ENCODE results near the gene PTPRT.

- TF ChIP-seq CTCF (conservative IDR thresholded peaks at IDR 0.05 in 1 of 2, IDR thresholded peaks at IDR 0.05 in 1 of 2; ENCODE audit: low read depth in 1 of 2, low read length in 2 of 2) (no peak), EZH2 (IDR thresholded peaks at IDR 0.05; ENCODE audit: low read length, missing control alignments) (no peak)
Measured at GRCh38 chr20:42785041-42785440, 404.7 kb downstream of the PTPRT start.
